Panc1 (cell line): ENCODE measurements around the gene OAT. TPM values are rescaled to one million over a fixed set of nuclear protein-coding genes. Genes with fewer than 3 reads are reported as not detected.

Experiments
- ATAC-seq: fragments of 200-7000 bp; cut with Tn5 transposase; 2 replicates; pipeline ENCODE4 v1.9.1; 2020; ENCODE audit warnings: mild to moderate bottlenecking, moderate library complexity
- BruUV-seq: library from RNA; stranded (reverse); fragments of 400-500 nt; replicated peaks from 2 replicates; lab custom pipeline; 2021; lab: Mats Ljungman, UMichigan
- CTCF ChIA-PET: fragments of 300-600 bp; sonication (Branson Sonifier 250); formaldehyde crosslinking; loops from one replicate; lab custom pipeline; 2022; ENCODE audit warnings: antibody characterized with exemption; lab: Charles Lee
- POLR2A ChIA-PET: fragments of 300-600 bp; sonication (Branson Sonifier 250); formaldehyde crosslinking; loops from one replicate; lab custom pipeline; 2022; ENCODE audit warnings: antibody characterized with exemption; lab: Charles Lee
- DNase-seq: peaks from one replicate; pipeline ENCODE4 v3.0.0-alpha.2; 2010; ENCODE audit warnings: low read depth, low spot score
- H3K27ac ChIP-seq: 2 replicates; pipeline ENCODE4 v1.5.1; 2011; ENCODE audit warnings: mild to moderate bottlenecking, low read length, inconsistent platforms
- H3K27me3 ChIP-seq: fragments of 200-500 bp; sonication (Bioruptor generic); 2 replicates; pipeline ENCODE4 v1.6.0; 2014; ENCODE audit warnings: low read length, inconsistent platforms; ENCODE audit not compliant: control insufficient read depth, insufficient read depth
- H3K36me3 ChIP-seq: fragments of 200-500 bp; sonication (Bioruptor generic); 2 replicates; pipeline ENCODE4 v1.5.1; 2014; ENCODE audit warnings: inconsistent platforms, mild to moderate bottlenecking, low read length, moderate library complexity; ENCODE audit not compliant: control insufficient read depth, insufficient read depth
- H3K4me1 ChIP-seq: 2 replicates; pipeline ENCODE4 v1.5.1; 2011; ENCODE audit warnings: inconsistent platforms, mild to moderate bottlenecking, low read length, moderate library complexity; ENCODE audit not compliant: control insufficient read depth, insufficient read depth
- H3K4me3 ChIP-seq, 2 experiments: 2 replicates each; pipeline ENCODE4 v1.5.1; 2011 to 2012; ENCODE audit warnings: low read depth in 2 of 2, low read length in 2 of 2, mild to moderate bottlenecking in 2 of 2, inconsistent platforms in 1 of 2, moderate library complexity in 1 of 2
- H3K9me3 ChIP-seq: fragments of 200-500 bp; sonication (Bioruptor generic); 2 replicates; pipeline ENCODE4 v1.5.1; 2014; ENCODE audit warnings: low read depth, mild to moderate bottlenecking, inconsistent platforms, low read length, moderate library complexity; ENCODE audit not compliant: control insufficient read depth, insufficient read depth
- POLR2AphosphoS5 ChIP-seq: IDR thresholded peaks from 2 replicates; pipeline ENCODE4 v1.6.1; 2012; ENCODE audit warnings: mild to moderate bottlenecking, low read depth, low read length, moderate library complexity
- REST ChIP-seq, 2 experiments: IDR thresholded peaks; 2 replicates each; pipeline ENCODE4 v1.6.1; 2011 to 2012; ENCODE audit warnings: low read depth in 2 of 2, control low read depth in 1 of 2, low read length in 1 of 2, mild to moderate bottlenecking in 1 of 2, moderate library complexity in 1 of 2; ENCODE audit not compliant: insufficient read depth in 1 of 2
- SIN3A ChIP-seq: IDR thresholded peaks from 2 replicates; pipeline ENCODE4 v1.6.1; 2012; ENCODE audit warnings: low read depth, mild to moderate bottlenecking, low read length, moderate library complexity, borderline replicate concordance; ENCODE audit not compliant: insufficient read depth
- TCF7L2 ChIP-seq: IDR thresholded peaks from 2 replicates; pipeline ENCODE4 v1.6.1; 2011; ENCODE audit warnings: mild to moderate bottlenecking, low read depth, low read length, inconsistent platforms
- in situ Hi-C: cut with HindIII; loops from 2 replicates; pipeline ENCODE4 v1.10.0; 2016; ENCODE audit warnings: low sequenced_read_pairs, low pct_unique_long_range_greater_than_20kb
- intact Hi-C: fragments of 100-400 bp; cut with micrococcal nuclease; formaldehyde crosslinking; loops from one replicate; pipeline ENCODE4 v1.10.0; 2022; ENCODE audit not compliant: unreplicated experiment
- total RNA-seq: library from RNA; stranded (reverse); gene quantifications from one replicate; pipeline ENCODE4 v1.2.1, GENCODE V29; 2021; ENCODE audit not compliant: unreplicated experiment
- TF ChIP-seq, protein P1 (sequence below): fragments of 450-650 bp; IDR thresholded peaks from 2 replicates; pipeline ENCODE4 v1.5.1; 2017; ENCODE audit warnings: mild to moderate bottlenecking

OAT gene
- total RNA-seq, 1 experiment from 2014 or later = 166 TPM

- CTCF ChIA-PET = no interaction called here
- H3K4me3 ChIP-seq = no peak overlapping the region
- no TSS peak for BruUV-seq
- no peak for TF ChIP-seq TCF7L2
- no peak for TF ChIP-seq REST (IDR thresholded peaks at IDR 0.05; ENCODE audit: insufficient read depth in 1 of 2, low read depth in 2 of 2, low read length in 1 of 2)
- TF ChIP-seq, protein P1, sequence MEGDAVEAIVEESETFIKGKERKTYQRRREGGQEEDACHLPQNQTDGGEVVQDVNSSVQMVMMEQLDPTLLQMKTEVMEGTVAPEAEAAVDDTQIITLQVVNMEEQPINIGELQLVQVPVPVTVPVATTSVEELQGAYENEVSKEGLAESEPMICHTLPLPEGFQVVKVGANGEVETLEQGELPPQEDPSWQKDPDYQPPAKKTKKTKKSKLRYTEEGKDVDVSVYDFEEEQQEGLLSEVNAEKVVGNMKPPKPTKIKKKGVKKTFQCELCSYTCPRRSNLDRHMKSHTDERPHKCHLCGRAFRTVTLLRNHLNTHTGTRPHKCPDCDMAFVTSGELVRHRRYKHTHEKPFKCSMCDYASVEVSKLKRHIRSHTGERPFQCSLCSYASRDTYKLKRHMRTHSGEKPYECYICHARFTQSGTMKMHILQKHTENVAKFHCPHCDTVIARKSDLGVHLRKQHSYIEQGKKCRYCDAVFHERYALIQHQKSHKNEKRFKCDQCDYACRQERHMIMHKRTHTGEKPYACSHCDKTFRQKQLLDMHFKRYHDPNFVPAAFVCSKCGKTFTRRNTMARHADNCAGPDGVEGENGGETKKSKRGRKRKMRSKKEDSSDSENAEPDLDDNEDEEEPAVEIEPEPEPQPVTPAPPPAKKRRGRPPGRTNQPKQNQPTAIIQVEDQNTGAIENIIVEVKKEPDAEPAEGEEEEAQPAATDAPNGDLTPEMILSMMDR = no peak
- no peak for TF ChIP-seq SIN3A
- no peak for TF ChIP-seq POLR2AphosphoS5
- H3K27ac ChIP-seq = no peak overlapping the region
- H3K36me3 ChIP-seq = no peaks in the 10 kb centered on the region
- no peaks in the 10 kb centered on the region for H3K9me3 ChIP-seq
- ATAC-seq (no peak), DNase-seq (no peak)
- H3K4me1 ChIP-seq = no peaks in the 10 kb centered on the region
- intact Hi-C loops = no loop called here
- POLR2A ChIA-PET = no interaction called here
- H3K27me3 ChIP-seq = no peaks in the 10 kb centered on the region; the same call in 1 of the 2 replicates
- in situ Hi-C loops = no loop called here
Observed at GRCh38 chr10:124430077-124430476, 11.4 kb upstream of the OAT start.

GRCh38 chr10:124429576-124429975, 10.9 kb upstream of the OAT start:
- Histone ChIP-seq H3K4me1 (no peaks in the 10 kb centered on the region), H3K36me3 (no peaks in the 10 kb centered on the region), H3K4me3 (no peak overlapping the region), H3K27me3 (no peaks in the 10 kb centered on the region; the same call in 1 of the 2 replicates), H3K27ac (no peak overlapping the region), H3K9me3 (no peaks in the 10 kb centered on the region)
- DNase-seq = no peak
- ChIA-PET POLR2A (no interaction called here), CTCF (no interaction called here)
- BruUV-seq = no TSS peak
- no peak for ATAC-seq
- in situ Hi-C loops = no loop called here
- TF ChIP-seq TCF7L2 = no peak
- TF ChIP-seq, protein P1 = no peak
- TF ChIP-seq SIN3A = no peak
- TF ChIP-seq POLR2AphosphoS5 = no peak
- no peak for TF ChIP-seq REST (IDR thresholded peaks at IDR 0.05; ENCODE audit: insufficient read depth in 1 of 2, low read depth in 2 of 2, low read length in 1 of 2)
- intact Hi-C loops = no loop called here
